ENCODE results near the gene DYNC1LI2.
A peak's percentile ranks its signal among the peaks of the same experiment; 100 is the strongest.

Gene DYNC1LI2

GRCh38 chr16:66754819-66755218, 3.4 kb upstream of the DYNC1LI2 start:
- H3K9me3 ChIP-seq (ENCODE audit: control insufficient read depth in 5 of 5, low read length in 5 of 5) = no peaks in the 10 kb centered on the region
- no peaks in the 10 kb centered on the region for H3K27me3 ChIP-seq (ENCODE audit: control insufficient read depth in 5 of 5, insufficient read depth in 4 of 5, low read length in 5 of 5)
- H3K27ac ChIP-seq (ENCODE audit: low read depth, low read length) = no peak overlapping the region
- no peaks in the 10 kb centered on the region for H3K36me3 ChIP-seq (ENCODE audit: control insufficient read depth in 5 of 5, insufficient read depth in 5 of 5, low read length in 5 of 5)
- no peak overlapping the region for H3K9ac ChIP-seq (ENCODE audit: low read length in 5 of 5)
- peaks cover 5 to 21% (median 18%) of the 10 kb centered on the region in 5 donors for H3K4me1 ChIP-seq (ENCODE audit: control insufficient read depth in 5 of 5, insufficient read depth in 5 of 5, low read length in 5 of 5)
- H3K4me3 ChIP-seq (ENCODE audit: low read depth in 1 of 5, low read length in 5 of 5) = no peak overlapping the region

GRCh38 chr16:66754211-66754610, 2.8 kb upstream of the DYNC1LI2 start:
- Histone ChIP-seq H3K9ac (ENCODE audit: low read length in 5 of 5) (no peak overlapping the region), H3K27ac (ENCODE audit: low read depth, low read length) (no peak overlapping the region), H3K4me3 (ENCODE audit: low read depth in 1 of 5, low read length in 5 of 5) (no peak overlapping the region), H3K27me3 (ENCODE audit: control insufficient read depth in 5 of 5, insufficient read depth in 4 of 5, low read length in 5 of 5) (no peaks in the 10 kb centered on the region), H3K9me3 (ENCODE audit: control insufficient read depth in 5 of 5, low read length in 5 of 5) (no peaks in the 10 kb centered on the region), H3K4me1 (ENCODE audit: control insufficient read depth in 5 of 5, insufficient read depth in 5 of 5, low read length in 5 of 5) (peaks cover 5 to 26% (median 24%) of the 10 kb centered on the region in 5 donors), H3K36me3 (ENCODE audit: control insufficient read depth in 5 of 5, insufficient read depth in 5 of 5, low read length in 5 of 5) (peaks cover 0 to 2% (median 1%) of the 10 kb centered on the region in 5 donors)

- Histone ChIP-seq H3K27ac (ENCODE audit: low read depth, low read length) (no peak overlapping the region), H3K4me1 (ENCODE audit: control insufficient read depth in 5 of 5, insufficient read depth in 5 of 5, low read length in 5 of 5) (peaks cover 5 to 30% (median 29%) of the 10 kb centered on the region in 5 donors), H3K9me3 (ENCODE audit: control insufficient read depth in 5 of 5, low read length in 5 of 5) (no peaks in the 10 kb centered on the region), H3K27me3 (ENCODE audit: control insufficient read depth in 5 of 5, insufficient read depth in 4 of 5, low read length in 5 of 5) (no peaks in the 10 kb centered on the region), H3K36me3 (ENCODE audit: control insufficient read depth in 5 of 5, insufficient read depth in 5 of 5, low read length in 5 of 5) (peaks cover 0 to 14% (median 10%) of the 10 kb centered on the region in 5 donors), H3K9ac (ENCODE audit: low read length in 5 of 5) (no peak overlapping the region), H3K4me3 (ENCODE audit: low read depth in 1 of 5, low read length in 5 of 5) (no peak overlapping the region)
These were observed 1.5 kb upstream of the DYNC1LI2 start for GRCh38 chr16:66752958-66753357.

GRCh38 chr16:66752379-66752778, 970 bp upstream of the DYNC1LI2 start:
- Histone ChIP-seq H3K9ac (ENCODE audit: low read length in 5 of 5) (no peak overlapping the region), H3K27me3 (ENCODE audit: control insufficient read depth in 5 of 5, insufficient read depth in 4 of 5, low read length in 5 of 5) (no peaks in the 10 kb centered on the region), H3K4me3 (ENCODE audit: low read depth in 1 of 5, low read length in 5 of 5) (peak overlapping the region in 2 of 5 donors; percentile 48 to 87), H3K4me1 (ENCODE audit: control insufficient read depth in 5 of 5, insufficient read depth in 5 of 5, low read length in 5 of 5) (peaks cover 5 to 30% (median 29%) of the 10 kb centered on the region in 5 donors), H3K9me3 (ENCODE audit: control insufficient read depth in 5 of 5, low read length in 5 of 5) (no peaks in the 10 kb centered on the region), H3K27ac (ENCODE audit: low read depth, low read length) (no peak overlapping the region), H3K36me3 (ENCODE audit: control insufficient read depth in 5 of 5, insufficient read depth in 5 of 5, low read length in 5 of 5) (peaks cover 0 to 18% (median 13%) of the 10 kb centered on the region in 5 donors)

- H3K4me3 ChIP-seq (ENCODE audit: low read depth in 1 of 5, low read length in 5 of 5) = peak overlapping the region; percentile 34 to 96 (median 87)
- peak overlapping the region in 4 of 5 donors; percentile 1 to 96 (median 50) for H3K9ac ChIP-seq (ENCODE audit: low read length in 5 of 5)
- no peaks in the 10 kb centered on the region for H3K9me3 ChIP-seq (ENCODE audit: control insufficient read depth in 5 of 5, low read length in 5 of 5)
- no peak overlapping the region for H3K27ac ChIP-seq (ENCODE audit: low read depth, low read length)
- peaks cover 0 to 22% (median 13%) of the 10 kb centered on the region in 5 donors for H3K36me3 ChIP-seq (ENCODE audit: control insufficient read depth in 5 of 5, insufficient read depth in 5 of 5, low read length in 5 of 5)
- H3K4me1 ChIP-seq (ENCODE audit: control insufficient read depth in 5 of 5, insufficient read depth in 5 of 5, low read length in 5 of 5) = peaks cover 5 to 32% (median 29%) of the 10 kb centered on the region in 5 donors
- no peaks in the 10 kb centered on the region for H3K27me3 ChIP-seq (ENCODE audit: control insufficient read depth in 5 of 5, insufficient read depth in 4 of 5, low read length in 5 of 5)
These were observed 548 bp upstream of the DYNC1LI2 start for GRCh38 chr16:66751992-66752322.

GRCh38 chr16:66751053-66751302, 431 bp downstream of the DYNC1LI2 start:
- peak overlapping the region; percentile 93 to 97 (median 94) for H3K9ac ChIP-seq (ENCODE audit: low read length in 5 of 5)
- H3K36me3 ChIP-seq (ENCODE audit: control insufficient read depth in 5 of 5, insufficient read depth in 5 of 5, low read length in 5 of 5) = peaks cover 7 to 32% (median 19%) of the 10 kb centered on the region in 5 donors
- H3K4me3 ChIP-seq (ENCODE audit: low read depth in 1 of 5, low read length in 5 of 5) = peak overlapping the region; percentile 87 to 97 (median 93)
- no peaks in the 10 kb centered on the region for H3K9me3 ChIP-seq (ENCODE audit: control insufficient read depth in 5 of 5, low read length in 5 of 5)
- H3K4me1 ChIP-seq (ENCODE audit: control insufficient read depth in 5 of 5, insufficient read depth in 5 of 5, low read length in 5 of 5) = peaks cover 5 to 38% (median 29%) of the 10 kb centered on the region in 5 donors
- H3K27ac ChIP-seq (ENCODE audit: low read depth, low read length) = peak overlapping the region; percentile 45
- H3K27me3 ChIP-seq (ENCODE audit: control insufficient read depth in 5 of 5, insufficient read depth in 4 of 5, low read length in 5 of 5) = no peaks in the 10 kb centered on the region

- Histone ChIP-seq H3K9me3 (ENCODE audit: control insufficient read depth in 5 of 5, low read length in 5 of 5) (no peaks in the 10 kb centered on the region), H3K27ac (ENCODE audit: low read depth, low read length) (peak overlapping the region; percentile 45), H3K4me1 (ENCODE audit: control insufficient read depth in 5 of 5, insufficient read depth in 5 of 5, low read length in 5 of 5) (peaks cover 5 to 38% (median 29%) of the 10 kb centered on the region in 5 donors), H3K4me3 (ENCODE audit: low read depth in 1 of 5, low read length in 5 of 5) (peak overlapping the region; percentile 87 to 97 (median 93)), H3K9ac (ENCODE audit: low read length in 5 of 5) (peak overlapping the region; percentile 93 to 97 (median 94)), H3K36me3 (ENCODE audit: control insufficient read depth in 5 of 5, insufficient read depth in 5 of 5, low read length in 5 of 5) (peaks cover 7 to 33% (median 20%) of the 10 kb centered on the region in 5 donors), H3K27me3 (ENCODE audit: control insufficient read depth in 5 of 5, insufficient read depth in 4 of 5, low read length in 5 of 5) (no peaks in the 10 kb centered on the region)
These were observed 943 bp downstream of the DYNC1LI2 start for GRCh38 chr16:66750279-66751052.

- Histone ChIP-seq H3K36me3 (ENCODE audit: control insufficient read depth in 5 of 5, insufficient read depth in 5 of 5, low read length in 5 of 5) (peaks cover 9 to 58% (median 32%) of the 10 kb centered on the region in 5 donors), H3K9ac (ENCODE audit: low read length in 5 of 5) (peak overlapping the region in 1 of 5 donors; percentile 20), H3K27ac (ENCODE audit: low read depth, low read length) (no peak overlapping the region), H3K9me3 (ENCODE audit: control insufficient read depth in 5 of 5, low read length in 5 of 5) (no peaks in the 10 kb centered on the region), H3K27me3 (ENCODE audit: control insufficient read depth in 5 of 5, insufficient read depth in 4 of 5, low read length in 5 of 5) (no peaks in the 10 kb centered on the region), H3K4me1 (ENCODE audit: control insufficient read depth in 5 of 5, insufficient read depth in 5 of 5, low read length in 5 of 5) (peaks cover 11 to 47% (median 33%) of the 10 kb centered on the region in 5 donors), H3K4me3 (ENCODE audit: low read depth in 1 of 5, low read length in 5 of 5) (no peak overlapping the region)
These were observed 4.7 kb downstream of the DYNC1LI2 start for GRCh38 chr16:66746682-66747081.

GRCh38 chr16:66746048-66746447, 5.4 kb downstream of the DYNC1LI2 start:
- peaks cover 15 to 51% (median 38%) of the 10 kb centered on the region in 5 donors for H3K4me1 ChIP-seq (ENCODE audit: control insufficient read depth in 5 of 5, insufficient read depth in 5 of 5, low read length in 5 of 5)

GRCh38 chr16:66741950-66742808, 9.2 kb downstream of the DYNC1LI2 start:
- H3K27ac ChIP-seq (ENCODE audit: low read depth, low read length) = peak overlapping the region; percentile 74
- H3K4me1 ChIP-seq (ENCODE audit: control insufficient read depth in 5 of 5, insufficient read depth in 5 of 5, low read length in 5 of 5) = peaks cover 17 to 42% (median 34%) of the 10 kb centered on the region in 5 donors
- peak overlapping the region; percentile 38 to 75 (median 67) for H3K9ac ChIP-seq (ENCODE audit: low read length in 5 of 5)
- H3K4me3 ChIP-seq (ENCODE audit: low read depth in 1 of 5, low read length in 5 of 5) = peak overlapping the region in 2 of 5 donors; percentile 19 to 42
- H3K36me3 ChIP-seq (ENCODE audit: control insufficient read depth in 5 of 5, insufficient read depth in 5 of 5, low read length in 5 of 5) = peaks cover 9 to 60% (median 34%) of the 10 kb centered on the region in 5 donors
- no peaks in the 10 kb centered on the region for H3K27me3 ChIP-seq (ENCODE audit: control insufficient read depth in 5 of 5, insufficient read depth in 4 of 5, low read length in 5 of 5)
- H3K9me3 ChIP-seq (ENCODE audit: control insufficient read depth in 5 of 5, low read length in 5 of 5) = no peaks in the 10 kb centered on the region

More at GRCh38 chr16:66746048-66746447, 5.4 kb downstream of the DYNC1LI2 start:
- H3K36me3 ChIP-seq (ENCODE audit: control insufficient read depth in 5 of 5, insufficient read depth in 5 of 5, low read length in 5 of 5) = peaks cover 9 to 58% (median 32%) of the 10 kb centered on the region in 5 donors
- H3K27me3 ChIP-seq (ENCODE audit: control insufficient read depth in 5 of 5, insufficient read depth in 4 of 5, low read length in 5 of 5) = no peaks in the 10 kb centered on the region
- no peak overlapping the region for H3K9ac ChIP-seq (ENCODE audit: low read length in 5 of 5)
- H3K27ac ChIP-seq (ENCODE audit: low read depth, low read length) = no peak overlapping the region
- no peak overlapping the region for H3K4me3 ChIP-seq (ENCODE audit: low read depth in 1 of 5, low read length in 5 of 5)
- no peaks in the 10 kb centered on the region for H3K9me3 ChIP-seq (ENCODE audit: control insufficient read depth in 5 of 5, low read length in 5 of 5)

All from subcutaneous abdominal adipose tissue (tissue), 5 donors.